Activated gamma-delta T cell treated with anti-CD3 and anti-CD28 coated beads, Interleukin-2, amount 50 U/mL, for 16 hours (primary cell): ENCODE measurements around the gene ICAM2.

Experiments used
- DNase-seq: peaks from one replicate; pipeline ENCODE4 v3.0.0-alpha.2; 2020; ENCODE audit warnings: low read depth

ICAM2 gene

DNA sequence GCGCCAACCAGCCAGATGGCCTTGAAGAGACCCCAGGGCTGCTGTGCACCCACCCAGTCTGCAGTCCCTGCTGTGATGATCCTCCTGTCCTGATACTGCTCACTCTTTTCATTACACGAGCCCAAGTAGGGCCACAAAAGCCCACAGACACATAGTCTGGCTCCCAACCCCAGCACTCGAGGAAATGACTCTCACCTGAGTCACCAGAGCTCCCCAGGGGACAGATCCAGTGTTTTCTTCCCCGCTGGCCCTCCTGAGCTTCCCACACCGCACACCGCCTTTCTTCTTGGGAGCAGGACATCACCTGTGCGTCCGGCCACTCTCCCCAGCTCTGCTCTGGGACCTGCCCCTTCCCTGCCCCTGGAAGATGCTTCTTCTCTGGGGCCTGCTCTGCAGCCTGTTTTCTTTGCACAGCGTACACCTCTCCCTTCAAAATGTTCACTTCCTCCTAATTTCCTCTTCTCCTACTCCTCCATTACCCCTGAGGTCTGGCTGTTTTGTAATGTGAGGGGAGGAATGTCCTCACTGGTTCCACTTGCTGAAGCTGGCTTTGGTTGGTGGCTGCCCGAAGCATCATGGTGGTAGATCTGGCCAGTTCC, 45.7 kb downstream of the ICAM2 start:
- no peak for DNase-seq

DNA sequence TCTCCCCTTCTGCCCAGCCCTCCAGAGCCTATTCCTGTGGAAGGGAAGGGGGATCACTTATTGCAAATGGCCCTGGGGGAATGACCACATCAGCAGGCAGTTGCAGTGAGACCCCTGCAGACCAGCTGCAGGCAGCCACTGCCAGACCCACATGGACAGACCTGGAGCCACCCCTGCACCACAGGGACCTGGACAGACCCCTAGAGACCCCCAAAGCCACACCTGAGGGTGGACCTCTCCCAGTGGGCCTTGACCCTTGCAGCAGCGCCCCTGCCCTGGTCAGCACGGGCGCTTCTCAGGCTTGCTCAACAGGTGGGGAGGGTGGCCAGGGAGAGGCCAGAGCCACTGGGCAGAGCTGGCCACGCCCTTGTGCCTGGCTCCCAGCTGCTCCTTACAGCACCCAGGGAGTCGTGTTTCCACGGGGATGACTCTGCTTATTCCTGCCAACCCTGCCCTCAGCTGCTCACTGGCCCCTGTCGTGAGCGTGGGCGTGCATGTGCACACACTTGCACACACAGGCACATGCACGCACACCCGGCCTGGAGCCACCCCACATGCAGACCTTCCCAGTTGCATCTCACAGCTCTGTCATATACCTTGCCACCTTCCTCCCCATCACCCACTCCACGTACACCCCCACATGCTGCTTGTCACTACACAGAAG, 46.4 kb downstream of the ICAM2 start:
- no peak for DNase-seq

DNA sequence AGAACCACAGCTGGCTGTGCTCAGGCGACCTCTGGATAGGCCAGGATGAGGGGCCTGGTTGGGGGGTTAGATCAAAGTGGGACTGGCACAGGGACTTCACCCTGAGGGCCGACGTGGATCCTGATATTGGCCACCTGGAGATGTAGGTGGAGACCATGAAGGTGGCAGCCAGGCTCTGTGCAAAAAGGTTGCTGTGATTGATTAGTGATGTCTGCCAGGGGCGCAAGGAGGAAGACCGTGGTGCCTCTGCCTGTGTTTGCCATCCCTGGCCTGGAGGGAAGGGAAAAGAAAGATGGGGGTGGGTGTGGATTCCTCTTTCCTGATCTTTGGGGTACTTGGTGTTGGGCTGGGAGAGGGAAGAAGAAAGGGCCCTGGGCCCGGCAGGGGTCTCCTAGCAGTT, 47.2 kb downstream of the ICAM2 start:
- DNase-seq = no peak

DNA sequence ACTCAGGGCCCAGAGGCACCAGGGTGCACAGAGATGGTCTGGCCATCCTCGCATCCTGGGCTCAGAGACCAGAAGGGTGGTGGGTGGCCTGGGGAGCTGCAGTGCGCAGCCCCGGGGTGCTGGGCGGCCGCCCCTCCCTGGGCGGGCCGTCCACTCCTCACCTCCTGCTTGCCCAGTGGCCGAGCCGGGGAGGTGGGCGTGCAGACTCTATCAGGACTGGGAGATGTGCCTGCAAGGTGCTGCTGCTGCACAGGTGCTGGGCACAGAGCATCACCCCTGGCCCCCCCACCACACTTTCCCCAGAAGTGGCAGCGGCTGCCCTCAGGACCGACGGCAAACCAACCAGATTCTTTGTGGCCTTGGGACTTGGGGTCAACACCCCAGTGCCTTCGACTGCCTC, 47.6 kb downstream of the ICAM2 start, which contains the start of gene SCN4A:
SCN4A (minus strand) TSS at position 123 of the 400 bp plus-strand sequence; CDS start at position 46, 77 bp downstream.
- no peak for DNase-seq

DNA sequence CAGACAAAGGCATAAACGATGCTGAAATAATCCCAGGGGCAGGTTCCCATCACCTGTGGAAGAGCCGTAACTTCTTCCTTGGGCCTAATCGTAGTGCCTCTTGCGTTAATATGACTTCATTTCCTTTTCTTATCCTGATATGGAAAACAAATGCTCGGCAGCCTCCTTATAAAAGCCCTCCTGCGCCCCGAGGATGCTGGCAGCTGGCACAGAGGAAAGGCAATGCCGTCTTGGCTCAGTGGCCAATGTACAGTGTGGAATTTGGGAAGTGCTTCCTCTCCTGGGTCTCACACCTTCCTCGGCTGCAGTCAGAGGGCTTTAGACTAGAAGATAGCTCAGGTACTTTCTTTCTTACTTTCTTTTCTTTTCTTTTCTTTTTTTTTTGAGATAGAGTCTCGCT, 51.2 kb downstream of the ICAM2 start:
- DNase-seq = no peak

DNA sequence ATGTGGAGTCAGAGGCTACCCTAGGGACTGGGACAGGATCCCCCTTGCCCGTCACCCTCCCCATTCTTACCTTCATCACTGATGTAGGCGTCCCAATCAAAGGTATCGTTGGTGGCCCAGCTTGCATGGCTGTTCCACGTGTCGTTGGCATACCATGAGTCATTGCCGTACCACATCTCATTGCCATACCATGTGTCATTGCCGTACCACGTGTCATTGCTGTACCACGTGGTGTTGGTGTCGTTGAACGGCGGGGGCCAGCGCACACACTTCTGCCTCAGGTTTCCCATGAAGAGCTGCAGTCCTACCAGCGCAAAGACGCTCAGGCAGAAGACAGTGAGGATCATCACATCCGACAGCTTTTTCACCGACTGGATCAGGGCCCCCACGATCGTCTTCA, 52.5 kb downstream of the ICAM2 start:
- no peak for DNase-seq

DNA sequence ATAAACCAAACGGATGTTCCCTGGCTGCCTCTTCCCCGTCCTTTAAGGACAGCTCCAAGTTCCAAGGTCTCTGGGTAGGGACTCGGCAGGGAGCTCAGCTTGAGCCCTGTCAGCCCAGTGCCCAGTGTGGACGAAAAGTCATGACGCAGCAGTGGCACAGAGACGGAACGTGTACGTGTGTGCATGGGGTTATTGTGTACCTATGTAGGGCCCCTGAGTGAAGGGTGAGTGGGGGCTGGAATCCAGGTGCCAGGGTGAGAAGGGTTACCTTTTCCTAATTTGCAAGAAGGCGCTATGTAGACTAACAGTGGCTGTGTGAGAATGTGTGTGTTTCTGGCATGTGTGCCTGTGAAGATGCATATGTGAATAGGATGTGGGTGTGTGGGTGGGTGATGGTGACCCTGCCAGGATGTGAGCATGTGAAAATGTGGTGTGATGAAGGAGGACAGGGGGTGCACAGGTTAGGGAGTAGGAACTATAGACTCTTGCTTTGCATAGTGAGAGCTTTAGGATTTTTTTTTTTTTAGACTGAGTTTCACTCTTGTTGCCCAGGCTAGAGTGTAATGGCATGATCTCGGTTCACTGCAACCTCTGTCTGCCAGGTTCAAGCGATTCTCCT, 53.7 kb downstream of the ICAM2 start:
- peak; percentile 39 for DNase-seq

DNA sequence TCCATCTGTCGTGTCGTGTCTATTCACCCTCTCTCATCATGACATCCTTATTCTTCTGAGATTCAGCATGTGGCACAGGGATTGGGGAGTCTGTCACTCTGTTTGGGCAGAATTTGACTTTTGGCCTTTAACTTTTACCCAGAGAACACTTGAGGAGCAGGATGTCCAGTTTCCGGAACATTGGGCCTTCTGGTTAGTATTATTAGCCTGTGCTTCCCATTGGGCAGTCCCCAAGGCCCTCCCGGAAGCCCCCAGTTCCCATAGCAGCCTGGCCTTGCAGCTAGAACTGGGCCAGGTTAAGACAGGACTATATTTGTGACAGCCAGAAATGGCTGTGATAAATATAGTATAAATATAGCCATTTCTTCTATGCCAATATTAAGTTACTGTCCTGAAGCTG, 57.3 kb downstream of the ICAM2 start:
- no peak for DNase-seq

DNA sequence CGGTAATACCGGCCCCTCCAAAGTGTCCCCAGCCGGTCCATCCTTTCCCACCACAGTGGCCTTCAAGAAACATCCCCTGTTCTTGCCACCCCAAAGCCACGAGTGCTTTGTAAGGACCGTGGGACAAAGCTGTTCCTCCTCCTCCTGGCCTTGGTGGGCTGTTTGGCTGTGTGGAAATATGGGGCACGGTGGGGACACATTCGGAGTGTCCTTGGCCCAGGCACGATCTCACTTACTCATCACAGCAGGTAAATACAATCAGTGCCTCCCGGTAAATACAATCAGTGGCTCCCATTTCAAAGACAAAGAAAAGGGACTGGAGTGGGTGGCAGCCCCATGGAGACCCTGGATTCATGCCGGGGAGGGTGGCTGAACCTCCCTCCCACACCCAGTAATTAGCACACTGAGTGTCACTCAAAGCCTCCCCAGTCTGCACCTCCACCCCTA, 58.1 kb downstream of the ICAM2 start:
- DNase-seq = no peak

DNA sequence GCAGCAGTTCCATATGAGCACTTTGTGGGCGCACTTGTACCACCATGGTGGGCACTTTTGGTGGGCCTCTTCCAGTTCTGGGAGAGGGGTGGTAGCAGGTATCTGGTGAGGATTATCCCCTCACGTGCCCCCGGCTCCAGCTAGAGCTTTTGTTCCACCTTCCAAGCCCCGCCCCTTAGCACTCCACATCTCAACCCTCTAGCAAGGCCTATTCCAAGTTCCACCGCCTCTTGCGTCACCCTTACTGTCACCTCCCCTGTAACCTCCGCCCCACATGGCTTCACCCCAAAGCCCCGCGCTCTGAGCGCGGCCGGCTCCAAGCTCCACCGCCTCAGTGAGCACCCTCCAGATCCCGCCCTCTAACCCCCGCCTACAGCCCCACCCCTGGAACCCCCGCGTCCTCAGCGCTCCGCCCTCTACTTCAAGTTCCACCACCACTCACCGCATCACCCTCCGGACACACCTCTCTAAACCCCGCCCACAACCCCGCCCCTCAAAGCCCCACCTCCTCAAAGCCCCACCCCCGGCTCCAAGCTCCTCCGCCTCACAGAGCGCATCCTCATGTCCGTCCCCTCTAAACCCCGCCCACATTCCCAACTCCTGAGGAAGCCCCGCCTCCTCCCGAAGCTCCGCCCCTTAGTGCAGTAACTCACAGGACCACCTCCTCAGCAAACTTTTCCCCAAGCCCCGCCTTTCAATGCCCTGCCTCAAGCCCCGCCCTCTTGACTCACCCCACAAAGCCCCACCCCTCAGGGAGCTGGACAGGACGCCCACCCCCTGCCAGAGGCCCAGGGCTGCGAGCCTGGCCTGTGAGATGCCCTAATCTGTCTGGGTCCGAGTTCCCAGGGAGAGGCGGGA, 58.8 kb downstream of the ICAM2 start:
- DNase-seq = no peak

DNA sequence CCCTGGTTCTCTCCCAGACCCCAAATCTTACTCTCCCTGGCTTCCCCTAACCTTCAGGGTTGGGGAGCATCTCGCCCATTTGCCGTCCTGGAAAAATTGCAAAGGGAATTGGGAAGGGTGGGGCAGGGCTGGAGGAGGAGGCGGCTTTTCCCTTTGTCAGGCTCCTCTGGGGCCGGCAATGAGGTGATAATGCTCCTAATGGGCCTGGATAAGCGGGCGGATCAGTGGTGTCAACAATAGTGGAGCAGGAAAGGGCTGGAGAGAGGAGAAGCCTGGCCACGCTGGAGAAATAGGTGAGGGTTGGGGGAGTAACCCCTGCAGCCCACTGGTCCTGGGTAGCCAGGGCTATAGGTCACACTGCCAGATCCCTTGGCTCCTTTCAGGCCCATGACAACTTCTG, 60.0 kb downstream of the ICAM2 start:
- DNase-seq = no peak

DNA sequence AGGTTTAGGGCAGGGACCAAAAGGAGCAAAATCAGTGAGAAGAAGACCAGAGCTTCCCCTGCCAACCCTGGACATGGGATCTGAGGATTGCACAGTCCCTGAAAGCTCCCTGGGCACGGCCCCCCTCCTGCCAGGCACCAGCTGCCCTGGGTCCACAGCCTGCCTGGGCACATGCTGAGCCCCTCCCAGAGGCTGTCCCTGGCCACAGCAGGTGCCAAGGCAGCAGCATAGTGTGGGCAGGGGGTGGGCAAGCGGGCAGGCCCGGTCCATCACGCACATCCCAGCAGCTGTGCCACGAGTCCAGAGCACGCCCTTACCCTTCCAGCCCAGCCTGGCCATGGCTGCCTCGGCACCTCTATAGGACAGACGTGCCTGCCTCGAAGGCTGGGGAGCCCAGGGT, 60.4 kb downstream of the ICAM2 start:
- no peak for DNase-seq

DNA sequence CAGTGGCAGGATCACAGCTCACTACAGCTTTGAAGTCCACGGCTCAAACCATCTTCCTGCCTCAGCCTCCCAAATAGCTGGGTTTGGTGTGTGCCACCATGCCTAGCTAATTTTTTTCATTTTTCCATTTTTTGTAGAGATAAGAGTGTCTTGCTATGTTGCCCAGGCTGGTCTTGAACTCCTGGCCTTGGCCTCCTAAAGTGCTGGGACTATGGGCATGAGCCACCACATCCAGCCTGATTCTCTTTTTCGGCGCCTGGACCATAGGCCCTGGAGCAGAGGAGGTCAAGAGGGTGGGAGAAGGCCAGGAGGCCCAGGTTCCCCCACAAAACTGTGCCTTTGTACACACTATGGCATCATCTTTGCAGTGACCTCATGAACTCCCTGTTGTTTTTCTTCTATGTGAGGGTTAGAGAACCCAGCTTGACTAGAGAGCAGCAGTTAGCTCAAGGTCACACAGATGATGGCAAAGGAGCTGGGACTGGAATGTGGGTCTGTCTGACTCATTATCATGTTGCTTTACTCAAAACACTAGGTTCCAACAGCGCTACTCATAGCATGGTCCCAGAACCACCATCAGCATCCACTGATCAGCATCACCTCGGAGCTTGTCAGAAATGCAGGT, 64.0 kb downstream of the ICAM2 start:
- DNase-seq = no peak

DNA sequence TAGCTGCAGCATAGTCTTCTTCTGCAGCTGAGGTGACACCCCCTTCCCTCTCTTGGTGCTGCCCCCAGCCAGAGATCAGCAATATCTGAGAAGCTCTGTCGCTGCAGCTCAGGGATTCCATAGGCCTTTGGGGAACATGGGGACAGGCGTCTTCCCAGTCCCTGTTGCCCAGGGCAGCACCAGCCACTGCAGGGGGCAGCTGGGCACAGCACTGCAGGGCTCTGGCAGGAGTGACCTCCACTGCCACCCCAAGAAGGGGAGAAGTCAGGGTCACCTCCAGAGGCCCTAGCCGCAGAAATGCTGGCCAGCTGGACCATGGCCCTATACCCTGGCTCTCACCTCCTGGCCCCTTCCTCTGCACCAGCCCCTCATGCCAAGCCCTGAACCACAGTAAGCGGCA, 64.6 kb downstream of the ICAM2 start:
- DNase-seq = no peak

DNA sequence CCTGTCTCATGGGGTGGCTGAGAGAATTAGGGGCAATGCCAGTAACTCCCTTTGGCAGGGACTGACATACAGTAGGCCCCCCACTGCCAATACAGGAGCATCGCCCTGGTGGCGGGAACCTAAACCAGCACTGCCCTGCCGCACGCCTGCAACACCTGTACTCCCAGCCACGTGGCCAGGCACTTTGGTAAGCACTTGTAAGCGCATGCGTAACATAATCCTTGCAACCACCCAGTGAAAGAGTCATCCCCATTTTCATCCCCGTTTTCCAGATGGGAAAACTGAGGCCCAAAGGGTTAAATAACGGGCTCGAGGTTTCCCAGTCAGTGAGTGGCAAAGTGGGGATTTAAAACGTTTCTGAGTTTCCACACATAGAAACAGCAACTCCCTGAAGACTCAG, 65.2 kb downstream of the ICAM2 start:
- no peak for DNase-seq

DNA sequence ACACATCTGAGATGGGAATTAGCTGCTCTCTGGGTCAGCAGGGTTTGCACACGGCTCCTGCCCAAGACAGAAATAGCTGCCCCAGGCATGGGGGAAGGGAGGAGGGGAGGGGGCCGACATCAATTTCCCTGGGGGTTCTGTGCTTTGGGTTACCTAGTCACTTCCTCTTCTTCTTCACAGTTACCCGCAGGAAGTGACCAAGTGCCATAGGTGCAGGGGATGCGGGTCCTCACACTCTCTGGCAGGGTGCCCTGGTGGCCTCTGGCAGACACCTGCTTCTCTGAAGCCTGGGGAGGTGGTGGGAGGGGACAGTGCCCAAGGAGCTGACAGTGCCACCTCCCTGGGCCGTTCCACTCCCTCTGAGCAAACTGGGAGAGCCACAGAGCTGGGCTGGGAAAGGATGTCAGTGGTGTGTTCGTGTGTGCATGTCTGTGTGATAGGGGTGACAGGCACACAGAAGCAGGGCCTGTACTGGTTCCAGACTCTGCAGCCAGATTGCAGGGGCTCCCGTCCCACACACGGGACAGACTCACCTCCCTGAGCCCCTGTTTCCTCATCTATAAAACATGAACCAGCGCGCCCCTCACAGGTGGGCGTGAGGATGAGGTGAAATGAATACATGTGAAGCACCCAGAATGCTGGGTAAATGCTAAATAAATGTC, 65.9 kb downstream of the ICAM2 start:
- DNase-seq = peak; percentile 26
